HEK293 (cell line): Measurements from ENCODE around the gene GDI2.
A peak's percentile ranks its signal among the peaks of the same experiment; 100 is the strongest.

Source experiments
- CTCF ChIA-PET: fragments of 350-600 bp; formaldehyde crosslinking; extraction: SDS; loops from one replicate; lab custom pipeline; 2021; ENCODE audit warnings: antibody characterized with exemption; lab: Yijun Ruan, JAX
- POLR2A ChIA-PET: fragments of 300-600 bp; formaldehyde crosslinking; extraction: SDS; loops from one replicate; lab custom pipeline; 2020; ENCODE audit warnings: antibody characterized with exemption, inconsistent platforms; lab: Yijun Ruan, JAX
- H3K27ac ChIP-seq: fragments of 200-500 bp; sonication (Bioruptor generic); 2 replicates; pipeline ENCODE4 v1.5.1; 2014; ENCODE audit warnings: low read depth, low read length, control low read depth, inconsistent platforms; ENCODE audit errors: extremely low read depth
- H3K36me3 ChIP-seq, 2 experiments: fragments of 200-500 bp in 1 of 2; sonication (Bioruptor generic) in 1 of 2; 1 replicate in 1 of 2; 2 replicates in 1 of 2; pipeline ENCODE4 v1.5.1; 2014 to 2017; ENCODE audit warnings: inconsistent platforms in 2 of 2, low read length in 2 of 2; ENCODE audit not compliant: control insufficient read depth in 2 of 2, insufficient read depth in 1 of 2
- H3K4me1 ChIP-seq: fragments of 200-500 bp; sonication (Bioruptor generic); 2 replicates; pipeline ENCODE4 v1.5.1; 2014; ENCODE audit warnings: mild to moderate bottlenecking, low read length, inconsistent platforms; ENCODE audit not compliant: control insufficient read depth, insufficient read depth
- H3K4me3 ChIP-seq: 2 replicates; pipeline ENCODE4 v1.5.1; 2011; ENCODE audit warnings: low read depth, mild to moderate bottlenecking, control low read depth, low read length, moderate library complexity
- H3K9me3 ChIP-seq: fragments of 200-500 bp; sonication (Bioruptor generic); 2 replicates; pipeline ENCODE4 v1.5.1; 2014; ENCODE audit warnings: low read depth, low read length, inconsistent platforms; ENCODE audit not compliant: control insufficient read depth, insufficient read depth
- ELK4 ChIP-seq: IDR thresholded peaks from 2 replicates; pipeline ENCODE4 v1.6.1; 2011; ENCODE audit warnings: mild to moderate bottlenecking, low read depth, low read length, borderline replicate concordance
- GLIS1 ChIP-seq: fragments of 450-650 bp; formaldehyde crosslinking; IDR thresholded peaks from 2 replicates; pipeline ENCODE4 v1.5.1; 2016; ENCODE audit warnings: missing biosample characterization, missing genetic modification characterization
- KLF7 ChIP-seq: fragments of 450-650 bp; formaldehyde crosslinking; IDR thresholded peaks from 2 replicates; pipeline ENCODE4 v1.5.1; 2016; ENCODE audit warnings: missing biosample characterization, missing genetic modification characterization, borderline replicate concordance
- KLF9 ChIP-seq: fragments of 450-650 bp; formaldehyde crosslinking; IDR thresholded peaks from 2 replicates; pipeline ENCODE4 v1.5.1; 2016; ENCODE audit warnings: missing biosample characterization, missing genetic modification characterization, low read depth
- PRDM6 ChIP-seq: fragments of 450-650 bp; formaldehyde crosslinking; IDR thresholded peaks from 2 replicates; pipeline ENCODE4 v1.5.1; 2017; ENCODE audit warnings: missing biosample characterization, missing genetic modification characterization
- REPIN1 ChIP-seq: fragments of 450-650 bp; formaldehyde crosslinking; IDR thresholded peaks from 2 replicates; pipeline ENCODE4 v1.5.1; 2017; ENCODE audit warnings: missing biosample characterization, missing genetic modification characterization, low read depth
- SALL2 ChIP-seq: fragments of 450-650 bp; formaldehyde crosslinking; IDR thresholded peaks from 2 replicates; pipeline ENCODE4 v1.5.0; 2017; ENCODE audit warnings: missing biosample characterization, mild to moderate bottlenecking, missing genetic modification characterization, borderline replicate concordance
- SCRT1 ChIP-seq: fragments of 450-650 bp; formaldehyde crosslinking; IDR thresholded peaks from 2 replicates; pipeline ENCODE4 v1.5.1; 2016; ENCODE audit warnings: missing biosample characterization, missing genetic modification characterization, borderline replicate concordance
- SP2 ChIP-seq: fragments of 450-650 bp; formaldehyde crosslinking; IDR thresholded peaks from 2 replicates; pipeline ENCODE4 v1.5.1; 2016; ENCODE audit warnings: missing biosample characterization, missing genetic modification characterization
- ZBTB1 ChIP-seq: fragments of 450-650 bp; formaldehyde crosslinking; IDR thresholded peaks from 2 replicates; pipeline ENCODE4 v1.5.1; 2016; ENCODE audit warnings: missing biosample characterization, missing genetic modification characterization
- ZNF140 ChIP-seq: fragments of 450-650 bp; formaldehyde crosslinking; IDR thresholded peaks from 2 replicates; pipeline ENCODE4 v1.5.1; 2016; ENCODE audit warnings: missing biosample characterization, missing genetic modification characterization
- ZNF211 ChIP-seq: fragments of 450-650 bp; formaldehyde crosslinking; IDR thresholded peaks from 2 replicates; pipeline ENCODE4 v1.5.1; 2016; ENCODE audit warnings: low read depth, missing biosample characterization, missing genetic modification characterization
- ZNF223 ChIP-seq: fragments of 450-650 bp; formaldehyde crosslinking; IDR thresholded peaks from 2 replicates; pipeline ENCODE4 v1.5.1; 2016; ENCODE audit warnings: missing biosample characterization, missing genetic modification characterization
- ZNF292 ChIP-seq: fragments of 450-650 bp; formaldehyde crosslinking; IDR thresholded peaks from 2 replicates; pipeline ENCODE4 v1.5.1; 2016; ENCODE audit warnings: low read depth, missing biosample characterization, missing genetic modification characterization, borderline replicate concordance
- ZNF335 ChIP-seq: fragments of 450-650 bp; formaldehyde crosslinking; conservative IDR thresholded peaks from 2 replicates; pipeline ENCODE4 v1.5.1; 2016; ENCODE audit warnings: missing biosample characterization, missing genetic modification characterization
- ZNF48 ChIP-seq: fragments of 450-650 bp; formaldehyde crosslinking; IDR thresholded peaks from 2 replicates; pipeline ENCODE4 v1.5.1; 2016; ENCODE audit warnings: missing biosample characterization, missing genetic modification characterization
- ZNF530 ChIP-seq: fragments of 450-650 bp; formaldehyde crosslinking; IDR thresholded peaks from 2 replicates; pipeline ENCODE4 v1.5.1; 2016; ENCODE audit warnings: low read depth, missing biosample characterization, missing genetic modification characterization
- ZNF544 ChIP-seq: fragments of 450-650 bp; formaldehyde crosslinking; IDR thresholded peaks from 2 replicates; pipeline ENCODE4 v1.5.0; 2017; ENCODE audit warnings: missing biosample characterization, missing genetic modification characterization
- ZNF561 ChIP-seq: fragments of 450-650 bp; IDR thresholded peaks from 2 replicates; pipeline ENCODE4 v1.5.1; 2018; ENCODE audit warnings: missing biosample characterization, missing genetic modification characterization, borderline replicate concordance
- ZNF596 ChIP-seq: fragments of 450-650 bp; IDR thresholded peaks from 2 replicates; pipeline ENCODE4 v1.5.0; 2018; ENCODE audit warnings: missing biosample characterization, mild to moderate bottlenecking, missing genetic modification characterization, moderate library complexity
- ZNF600 ChIP-seq: fragments of 450-650 bp; formaldehyde crosslinking; IDR thresholded peaks from 2 replicates; pipeline ENCODE4 v1.5.1; 2016; ENCODE audit warnings: missing biosample characterization, missing genetic modification characterization
- ZNF623 ChIP-seq: fragments of 450-650 bp; formaldehyde crosslinking; IDR thresholded peaks from 2 replicates; pipeline ENCODE4 v1.5.1; 2016; ENCODE audit warnings: missing biosample characterization, missing genetic modification characterization
- ZNF830 ChIP-seq: fragments of 450-650 bp; IDR thresholded peaks from 2 replicates; pipeline ENCODE4 v1.5.0; 2018; ENCODE audit warnings: missing biosample characterization, missing genetic modification characterization, low read depth, mild to moderate bottlenecking, moderate library complexity
- ZSCAN30 ChIP-seq: fragments of 450-650 bp; IDR thresholded peaks from 2 replicates; pipeline ENCODE4 v1.5.1; 2018; ENCODE audit warnings: missing biosample characterization, mild to moderate bottlenecking, missing genetic modification characterization, moderate library complexity

Gene GDI2

GRCh38 chr10:5804386-5804785 lies 8.8 kb downstream of the GDI2 start:
- no peak overlapping the region for H3K27ac ChIP-seq
- ChIA-PET POLR2A (interaction anchor here (2.0 kb wide), 1 partner anchor 9 kb away, joined by 11 read pairs; the partner anchor contains the start of gene GDI2), CTCF (interaction anchor here (0.6 kb wide), 1 partner anchor 68 kb away, joined by 3 read pairs; no protein-coding TSS in a partner anchor)
- H3K9me3 ChIP-seq, result no peaks in the 10 kb centered on the region
- TF ChIP-seq PRDM6 (tag by site-specific recombination) (0 out of 2 replicates have a peak, but pooled peaks have one; percentile 16), KLF7 (tag by site-specific recombination) (no peak), SALL2 (tag by site-specific recombination) (no peak), ZSCAN30 (tag by site-specific recombination) (no peak)
- H3K4me1 ChIP-seq, result no peaks in the 10 kb centered on the region; the same call in 1 of the 2 replicates
- H3K36me3 ChIP-seq, result peaks cover 15 to 29% of the 10 kb centered on the region in 2 experiments
- H3K4me3 ChIP-seq, result no peak overlapping the region

- POLR2A ChIA-PET, result no interaction called here
- H3K27ac ChIP-seq, result no peak overlapping the region
- no peak overlapping the region for H3K4me3 ChIP-seq
- H3K36me3 ChIP-seq, result peaks cover 44 to 54% of the 10 kb centered on the region in 2 experiments
- no peaks in the 10 kb centered on the region for H3K9me3 ChIP-seq
- no peaks in the 10 kb centered on the region for H3K4me1 ChIP-seq
- CTCF ChIA-PET, result no interaction called here
- TF ChIP-seq ZNF140 (tag by site-specific recombination) (no peak), ZNF544 (no peak), KLF7 (tag by site-specific recombination) (no peak), ZBTB1 (tag by site-specific recombination) (no peak), REPIN1 (no peak), ZNF335 (no peak), ZNF561 (tag by site-specific recombination) (no peak), ZNF223 (tag by site-specific recombination) (no peak), ZNF211 (tag by site-specific recombination) (no peak)
These were observed 12.5 kb downstream of the GDI2 start for GRCh38 chr10:5800782-5801181.

- H3K36me3 ChIP-seq, result peaks cover 78 to 94% of the 10 kb centered on the region in 2 experiments
- H3K27ac ChIP-seq, result 0 out of 2 replicates have a peak overlapping the region, but pooled peaks have one; percentile 19
- TF ChIP-seq KLF9 (no peak), ZNF623 (tag by site-specific recombination) (no peak), GLIS1 (tag by site-specific recombination) (no peak), ZNF600 (tag by site-specific recombination) (no peak), ZNF48 (tag by site-specific recombination) (no peak), ELK4 (no peak), ZNF596 (tag by site-specific recombination) (no peak), SCRT1 (tag by site-specific recombination) (no peak), REPIN1 (no peak), ZNF292 (tag by site-specific recombination) (no peak), ZNF830 (tag by site-specific recombination) (no peak), ZNF211 (tag by site-specific recombination) (no peak), ZNF530 (tag by site-specific recombination) (no peak), SP2 (tag by site-specific recombination) (no peak)
- no peak overlapping the region for H3K4me3 ChIP-seq
- ChIA-PET POLR2A (interaction anchor here (1.3 kb wide), 1 partner anchor 96 kb away, joined by 4 read pairs; the partner anchor contains the start of genes ANKRD16 and FBH1), CTCF (interaction anchor here (0.6 kb wide), 1 partner anchor 9 kb away, joined by 3 read pairs; no protein-coding TSS in a partner anchor)
- no peaks in the 10 kb centered on the region for H3K9me3 ChIP-seq
- no peaks in the 10 kb centered on the region for H3K4me1 ChIP-seq
These were observed 19.0 kb downstream of the GDI2 start for GRCh38 chr10:5794236-5794635.
